GM21529 (cell line): ENCODE results near the gene CLCA4.

Experiments
- ATAC-seq: cut with Tn5 transposase; IDR thresholded peaks from one replicate; pipeline ENCODE4 v1.9.1; 2021; ENCODE audit not compliant: unreplicated experiment

The CLCA4 gene, protein sequence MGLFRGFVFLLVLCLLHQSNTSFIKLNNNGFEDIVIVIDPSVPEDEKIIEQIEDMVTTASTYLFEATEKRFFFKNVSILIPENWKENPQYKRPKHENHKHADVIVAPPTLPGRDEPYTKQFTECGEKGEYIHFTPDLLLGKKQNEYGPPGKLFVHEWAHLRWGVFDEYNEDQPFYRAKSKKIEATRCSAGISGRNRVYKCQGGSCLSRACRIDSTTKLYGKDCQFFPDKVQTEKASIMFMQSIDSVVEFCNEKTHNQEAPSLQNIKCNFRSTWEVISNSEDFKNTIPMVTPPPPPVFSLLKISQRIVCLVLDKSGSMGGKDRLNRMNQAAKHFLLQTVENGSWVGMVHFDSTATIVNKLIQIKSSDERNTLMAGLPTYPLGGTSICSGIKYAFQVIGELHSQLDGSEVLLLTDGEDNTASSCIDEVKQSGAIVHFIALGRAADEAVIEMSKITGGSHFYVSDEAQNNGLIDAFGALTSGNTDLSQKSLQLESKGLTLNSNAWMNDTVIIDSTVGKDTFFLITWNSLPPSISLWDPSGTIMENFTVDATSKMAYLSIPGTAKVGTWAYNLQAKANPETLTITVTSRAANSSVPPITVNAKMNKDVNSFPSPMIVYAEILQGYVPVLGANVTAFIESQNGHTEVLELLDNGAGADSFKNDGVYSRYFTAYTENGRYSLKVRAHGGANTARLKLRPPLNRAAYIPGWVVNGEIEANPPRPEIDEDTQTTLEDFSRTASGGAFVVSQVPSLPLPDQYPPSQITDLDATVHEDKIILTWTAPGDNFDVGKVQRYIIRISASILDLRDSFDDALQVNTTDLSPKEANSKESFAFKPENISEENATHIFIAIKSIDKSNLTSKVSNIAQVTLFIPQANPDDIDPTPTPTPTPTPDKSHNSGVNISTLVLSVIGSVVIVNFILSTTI

DNA sequence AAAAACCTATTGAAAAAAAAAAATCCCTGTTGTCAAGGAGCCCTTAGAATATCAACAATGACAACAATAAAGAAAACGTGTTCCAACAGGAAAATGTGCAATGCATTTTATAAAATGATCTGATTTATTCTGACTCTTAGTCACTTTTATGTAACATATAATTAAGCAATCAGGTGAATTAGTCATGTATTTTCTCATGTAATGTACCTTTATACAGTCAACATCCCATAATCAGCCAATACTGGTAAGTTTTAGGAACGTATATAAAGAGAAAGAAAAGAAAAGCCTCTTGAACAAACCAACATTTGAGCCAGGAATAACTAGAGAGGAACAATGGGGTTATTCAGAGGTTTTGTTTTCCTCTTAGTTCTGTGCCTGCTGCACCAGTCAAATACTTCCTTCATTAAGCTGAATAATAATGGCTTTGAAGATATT is at the start of gene CLCA4:
Gene CLCA4, plus strand, starts transcription at position 292 of the 435 bp plus-strand sequence. Its CDS starts 42 bp downstream, at position 334.
- no peak for ATAC-seq

DNA sequence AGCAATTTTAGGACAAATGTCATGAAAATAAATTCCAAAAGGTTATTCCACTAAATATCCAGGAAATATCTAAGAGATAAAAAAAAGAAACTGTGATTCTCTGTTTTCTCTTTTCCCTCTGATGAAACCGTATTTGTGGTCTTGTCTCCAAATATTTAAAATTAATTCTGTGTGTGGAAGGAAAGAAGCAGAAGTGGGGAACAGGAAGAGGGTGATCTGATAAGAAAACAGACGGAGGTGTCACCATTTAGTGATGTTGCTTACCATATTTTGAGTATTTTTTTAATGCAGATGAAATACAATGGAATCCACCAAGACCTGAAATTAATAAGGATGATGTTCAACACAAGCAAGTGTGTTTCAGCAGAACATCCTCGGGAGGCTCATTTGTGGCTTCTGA is 48.6 kb upstream of the CLCA4 start:
- ATAC-seq = no peak

- ATAC-seq = peak; percentile 48
Observed at GRCh38 chr1:86499987-86500593, 46.8 kb upstream of the CLCA4 start.

GRCh38 chr1:86500714-86501113 is 46.2 kb upstream of the CLCA4 start:
- no peak for ATAC-seq

DNA sequence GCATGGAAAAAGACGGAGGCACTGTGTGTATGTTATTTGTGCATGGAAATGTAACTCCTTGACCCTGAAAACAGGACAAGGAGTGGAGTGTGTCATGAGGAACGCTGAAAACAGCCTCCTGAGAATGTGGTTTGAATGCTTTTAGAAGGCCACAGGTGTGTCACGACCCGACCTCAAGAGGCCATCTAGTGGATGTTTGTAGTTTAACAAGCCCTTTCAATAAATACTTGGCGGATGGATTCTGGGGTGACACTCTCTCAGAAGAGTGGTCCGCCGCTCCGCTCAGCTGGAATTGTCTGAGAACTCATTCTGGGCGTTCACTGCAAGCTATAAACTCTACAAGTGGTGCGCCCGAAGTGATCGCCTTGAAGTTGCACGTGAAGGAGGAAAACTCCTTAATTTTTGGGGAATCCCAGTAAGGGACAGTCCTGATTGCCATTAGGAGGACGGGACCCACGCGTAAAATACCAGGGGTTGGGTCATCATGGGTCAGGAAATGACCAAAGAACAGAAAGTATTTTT is 44.7 kb upstream of the CLCA4 start:
- peak; percentile 67 for ATAC-seq

DNA sequence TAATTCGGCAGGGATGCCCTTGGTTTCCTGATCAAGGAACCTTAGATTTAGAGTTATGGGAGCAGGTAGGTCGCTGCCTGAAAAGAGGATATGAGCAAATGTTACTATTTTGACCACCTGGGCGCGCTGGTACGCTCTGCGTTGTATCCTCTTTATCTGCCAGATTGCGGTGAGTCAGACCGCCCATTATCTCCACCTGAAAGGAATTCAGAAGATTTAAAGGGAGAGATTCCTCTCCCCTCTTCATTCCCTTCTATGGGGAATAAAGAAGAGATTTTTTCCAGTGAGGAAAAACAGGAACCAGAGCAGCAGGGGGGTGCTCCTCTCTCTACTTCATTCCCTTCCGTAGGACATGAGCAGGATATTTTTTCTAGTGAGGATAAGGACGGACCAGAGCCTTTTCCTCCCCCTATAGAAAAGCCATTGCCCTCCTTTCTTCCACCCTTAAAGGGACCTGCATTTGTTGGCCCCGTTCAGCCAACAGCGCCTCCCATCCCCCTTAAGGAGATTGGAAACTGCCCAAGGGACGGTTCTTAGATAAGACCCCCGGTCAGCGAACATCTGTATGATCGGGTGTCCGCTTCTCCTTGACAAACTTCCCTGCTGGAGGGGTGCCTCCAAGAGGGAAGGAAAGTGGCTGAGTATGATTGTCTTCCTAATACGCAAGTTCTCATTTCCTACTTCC is 44.0 kb upstream of the CLCA4 start:
- peak; percentile 18 for ATAC-seq

GRCh38 chr1:86503406-86504136 is 43.3 kb upstream of the CLCA4 start:
- ATAC-seq = no peak

GRCh38 chr1:86504137-86504479 is 42.8 kb upstream of the CLCA4 start:
- ATAC-seq = no peak

GRCh38 chr1:86504895-86505563 is 41.8 kb upstream of the CLCA4 start:
- ATAC-seq = no peak

DNA sequence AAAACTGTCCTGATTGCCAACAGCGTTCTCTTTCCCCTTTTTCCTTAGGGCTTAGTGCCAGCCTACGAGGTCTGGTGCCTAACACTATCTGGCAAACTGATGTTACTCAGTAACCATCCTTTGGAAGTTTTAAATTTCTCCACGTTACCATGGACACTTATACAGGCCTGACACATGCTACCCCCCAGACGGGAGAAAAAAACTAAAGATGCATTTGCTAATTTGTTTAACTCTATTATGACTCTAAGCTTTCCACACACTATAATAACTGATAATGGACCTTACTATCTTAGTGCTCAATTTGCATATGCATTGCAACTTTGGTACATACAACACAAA is 41.3 kb upstream of the CLCA4 start:
- ATAC-seq = no peak

GRCh38 chr1:86507935-86508582 is 38.8 kb upstream of the CLCA4 start:
- peak; percentile 61 for ATAC-seq

GRCh38 chr1:86508583-86508969 is 38.3 kb upstream of the CLCA4 start:
- ATAC-seq = no peak

GRCh38 chr1:86515597-86515996 is 31.3 kb upstream of the CLCA4 start:
- no peak for ATAC-seq

- no peak for ATAC-seq
Observed at GRCh38 chr1:86516335-86516734, 30.5 kb upstream of the CLCA4 start.

DNA sequence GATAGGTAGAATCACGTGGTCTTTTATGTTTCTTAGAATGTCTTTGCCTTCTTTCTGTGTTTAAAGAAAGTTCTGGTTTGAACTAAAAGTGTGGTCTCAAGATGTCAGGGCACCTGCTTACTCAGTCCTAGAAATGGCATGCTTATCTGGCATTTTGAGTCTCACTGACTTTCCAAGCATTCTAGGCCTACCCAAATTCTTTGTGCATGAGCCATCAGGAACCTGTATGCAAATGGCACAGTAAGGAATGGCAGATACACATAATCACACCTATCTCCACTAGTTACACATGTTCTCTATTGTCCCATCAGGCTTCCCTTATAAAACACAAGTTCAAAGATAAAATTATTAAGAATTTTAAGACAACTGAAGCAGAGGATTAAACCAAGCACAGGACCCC is 29.5 kb upstream of the CLCA4 start:
- ATAC-seq = no peak

GRCh38 chr1:86520789-86521521 is 25.9 kb upstream of the CLCA4 start:
- ATAC-seq = no peak

- no peak for ATAC-seq
Observed at GRCh38 chr1:86521522-86521891, 25.4 kb upstream of the CLCA4 start.

- no peak for ATAC-seq
Observed at GRCh38 chr1:86522240-86522639, 24.6 kb upstream of the CLCA4 start.
